IPS-NIHi7 (cell line): ENCODE measurements around the gene ZNF554.

Source experiments
- DNase-seq: peaks from one replicate; pipeline ENCODE4 v3.0.0; 2012; ENCODE audit warnings: mixed read lengths; ENCODE audit errors: extremely low spot score

Gene ZNF554

DNA sequence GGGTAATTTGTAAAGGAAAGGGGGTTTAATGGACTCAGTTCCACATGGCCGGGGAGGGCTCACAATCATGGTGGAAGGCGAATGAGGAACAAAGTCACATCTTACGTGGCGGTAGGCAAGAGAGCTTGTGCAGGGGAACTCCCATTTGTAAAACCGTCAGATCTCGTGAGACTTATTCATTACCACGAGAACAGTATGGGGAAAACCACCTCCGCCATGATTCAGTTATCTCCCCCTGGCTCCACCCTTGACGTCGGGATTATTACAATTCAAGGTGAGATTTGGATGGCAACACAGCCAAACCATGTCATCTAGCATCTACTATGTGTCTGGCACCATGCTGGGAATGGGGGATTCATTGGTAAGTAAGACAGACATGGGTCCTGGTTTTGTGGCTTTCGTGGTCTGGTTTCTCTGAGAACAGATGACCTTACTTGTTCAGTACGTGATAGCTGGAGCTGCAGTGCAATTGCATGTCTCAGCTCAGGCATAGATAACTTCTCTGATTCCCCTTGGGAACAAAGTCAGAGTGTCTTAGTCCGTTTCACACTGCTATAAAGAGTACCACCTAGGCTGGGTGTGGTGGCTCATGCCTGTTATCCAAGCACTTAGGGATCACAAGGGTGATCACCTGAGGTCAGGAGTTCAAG lies 8.3 kb downstream of the ZNF554 start:
- no peak for DNase-seq

DNA sequence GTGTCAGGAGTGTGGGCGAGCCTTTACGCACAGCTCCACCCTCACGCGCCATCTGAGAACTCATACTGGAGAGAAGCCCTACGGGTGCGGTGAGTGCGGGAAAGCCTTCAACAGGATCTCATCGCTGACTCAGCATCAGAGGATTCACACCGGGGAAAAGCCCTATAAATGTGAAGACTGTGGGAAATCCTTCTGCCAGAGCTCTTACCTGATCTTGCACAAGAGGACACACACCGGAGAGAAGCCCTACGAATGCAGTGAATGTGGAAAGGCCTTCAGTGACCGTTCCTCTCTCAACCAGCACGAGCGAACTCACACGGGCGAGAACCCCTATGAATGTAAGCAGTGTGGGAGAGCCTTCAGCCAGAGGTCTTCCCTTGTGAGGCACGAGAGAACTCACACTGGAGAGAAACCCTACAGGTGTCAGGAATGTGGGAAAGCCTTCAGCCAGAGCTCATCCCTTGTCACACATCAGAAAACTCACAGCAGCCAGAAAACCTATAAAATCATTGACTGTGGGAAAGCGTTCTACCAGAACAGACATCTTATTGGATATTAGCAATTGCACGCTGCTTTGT lies 14.7 kb downstream of the ZNF554 start:
- no peak for DNase-seq

DNA sequence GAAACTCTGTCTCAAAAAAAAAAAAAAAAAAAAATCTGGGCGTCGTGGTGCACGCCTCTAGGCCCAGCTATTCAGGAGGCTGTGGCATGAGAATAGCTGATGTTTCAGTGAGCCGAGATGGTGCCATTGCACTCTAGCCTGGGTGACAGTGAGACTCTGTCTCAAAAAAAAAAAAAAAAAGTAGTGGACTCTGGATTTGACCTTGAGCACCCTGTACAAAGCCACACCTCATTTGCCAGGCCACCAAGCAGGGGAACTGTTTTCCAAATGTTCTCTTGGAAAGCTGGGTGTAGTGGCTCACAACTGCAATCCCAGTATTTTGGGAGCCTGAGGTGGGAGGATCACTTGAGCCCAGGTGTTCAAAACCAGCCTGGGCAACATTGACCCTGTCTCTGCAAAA lies 17.8 kb downstream of the ZNF554 start:
- DNase-seq = no peak

DNA sequence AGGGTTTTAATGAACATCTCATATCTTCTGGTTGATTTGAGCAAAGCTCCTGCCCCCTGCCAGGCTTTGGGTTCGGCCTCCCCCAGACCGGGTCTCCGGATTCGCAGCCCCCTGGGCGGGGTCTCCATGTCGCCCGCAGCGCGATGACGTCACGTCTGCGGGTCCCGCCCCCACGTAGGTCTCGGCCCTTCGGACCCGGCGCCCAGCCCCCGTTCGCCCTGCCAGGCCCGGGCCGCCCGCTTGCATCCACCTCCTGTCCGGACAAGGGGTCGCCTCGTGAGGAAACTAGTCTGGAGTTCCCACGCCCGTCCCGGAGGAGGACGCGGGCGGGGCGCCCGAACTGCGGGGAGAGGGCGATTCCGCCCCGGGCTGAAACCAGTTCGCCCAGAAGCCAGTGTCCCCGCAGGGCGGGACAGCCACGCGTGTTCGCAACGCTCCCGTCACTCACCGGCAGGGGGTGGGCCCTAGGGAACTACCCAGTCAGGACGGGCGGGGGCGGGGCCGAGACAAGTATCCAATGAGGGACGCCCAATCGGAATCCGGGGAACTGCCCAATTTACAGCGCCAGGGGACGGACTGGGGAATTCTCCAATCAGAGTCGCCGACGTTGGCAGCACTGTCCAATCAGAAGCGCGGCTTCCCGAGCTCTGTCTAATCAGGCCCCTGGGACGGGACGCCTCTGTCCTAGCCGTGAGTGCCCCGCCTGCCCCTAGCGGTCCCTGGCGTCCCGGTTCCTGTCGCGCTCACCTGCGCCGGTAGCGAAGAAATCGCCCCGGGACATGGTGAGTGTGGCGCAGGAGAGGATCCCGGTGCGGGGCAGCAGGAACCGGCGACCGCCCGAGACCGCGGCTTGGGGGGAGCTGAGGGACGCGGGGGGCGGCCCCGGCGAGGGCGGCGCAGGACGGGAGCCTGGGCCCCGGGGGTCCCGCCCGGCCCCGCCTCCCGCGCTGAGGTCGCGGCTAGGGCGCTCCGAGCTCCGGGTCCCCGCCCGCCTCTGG lies 21.4 kb downstream of the ZNF554 start, which contains the start of gene ZNF555:
Gene ZNF555, plus strand, starts transcription at position 682 of the 998 bp plus-strand sequence. Its CDS starts 98 bp downstream, at position 780.
- DNase-seq = peak; percentile 100

DNA sequence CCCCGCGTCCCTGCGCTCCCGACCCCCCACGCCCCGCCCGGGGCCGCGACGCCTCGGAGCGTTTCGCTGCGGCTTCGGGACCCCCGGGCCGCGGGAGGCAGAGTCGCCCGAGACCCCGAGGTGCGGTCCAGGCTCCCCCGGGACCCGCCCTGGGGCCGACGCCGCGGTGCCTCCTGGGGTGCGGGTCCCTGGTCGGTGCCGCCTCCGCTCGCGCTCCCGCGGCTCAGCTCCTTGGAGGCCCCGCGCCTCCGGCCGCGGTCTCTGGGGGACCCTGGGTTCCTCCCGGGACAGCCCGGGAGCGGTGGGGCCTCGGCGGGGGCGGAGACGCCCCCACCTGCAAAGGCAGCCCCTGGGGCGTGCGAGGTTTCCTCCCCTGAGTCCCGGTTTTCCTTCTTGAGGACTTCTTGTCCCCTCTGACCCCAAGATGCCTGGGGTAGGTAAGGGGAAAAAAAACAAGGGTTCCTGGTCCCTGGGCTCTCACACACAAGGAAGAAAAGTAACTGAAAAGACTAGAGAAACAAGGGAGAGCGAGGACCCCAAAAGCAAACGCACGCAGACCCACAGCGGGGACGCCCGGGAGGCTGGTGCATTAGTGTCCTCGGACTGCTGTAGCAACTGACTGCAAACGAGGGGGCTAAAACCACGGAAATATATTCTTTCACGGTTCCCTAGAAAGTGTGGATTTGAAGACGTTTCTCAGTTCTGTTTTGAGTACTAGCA lies 22.3 kb downstream of the ZNF554 start:
- DNase-seq = peak; percentile 31

DNA sequence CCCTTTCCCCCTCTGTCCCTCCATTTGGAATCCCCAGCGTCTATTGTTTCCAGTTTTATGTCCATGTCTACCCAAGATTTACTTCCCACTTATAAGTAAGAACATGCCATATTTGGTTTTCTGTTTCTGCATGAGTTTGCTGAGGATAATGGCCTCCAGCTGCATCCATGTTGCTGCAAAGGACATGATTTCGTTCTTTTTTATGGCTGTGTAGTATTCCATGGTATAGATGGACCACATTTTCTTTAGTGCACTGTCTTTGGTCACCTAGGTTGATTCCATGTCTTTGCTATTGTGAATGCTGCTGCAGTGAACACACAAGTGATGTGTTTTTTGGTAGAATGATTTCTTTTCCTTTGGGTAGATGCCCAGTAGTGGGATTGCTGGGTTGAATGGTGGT lies 25.4 kb downstream of the ZNF554 start:
- DNase-seq = no peak

DNA sequence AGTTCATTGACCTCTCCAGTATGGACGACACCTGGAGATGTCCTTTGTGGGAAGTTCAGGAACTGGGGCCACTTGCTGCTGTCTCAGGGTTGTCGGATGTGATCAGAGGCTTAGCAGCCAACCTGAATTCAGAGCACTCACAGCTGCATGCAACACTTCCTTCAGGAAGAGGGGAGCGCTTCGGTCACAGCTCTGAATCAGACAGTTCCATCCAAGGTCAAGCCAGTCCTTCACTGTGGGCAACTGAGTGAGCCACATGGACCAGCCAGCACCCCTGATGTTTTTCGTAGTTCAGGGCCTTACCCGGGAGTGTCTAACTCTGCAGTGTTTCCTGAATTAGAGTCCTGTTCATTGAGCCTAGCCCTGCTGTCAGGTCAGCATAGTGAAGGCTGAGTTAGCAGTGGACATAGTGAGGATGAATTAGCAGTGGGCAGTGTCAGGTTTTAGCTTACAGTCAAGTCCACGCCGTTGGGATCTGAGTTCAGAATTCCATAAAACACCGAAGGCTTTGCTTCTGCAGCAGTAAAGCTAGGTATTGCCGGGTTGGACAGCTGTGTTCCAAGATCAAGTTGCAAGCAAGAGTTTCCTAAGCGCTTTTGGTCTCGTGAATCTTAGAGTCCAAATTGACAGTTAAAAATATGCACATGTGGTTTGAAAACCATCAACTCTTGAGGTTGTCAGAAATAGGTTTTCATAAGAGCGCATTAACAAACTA lies 26.7 kb downstream of the ZNF554 start:
- no peak for DNase-seq

DNA sequence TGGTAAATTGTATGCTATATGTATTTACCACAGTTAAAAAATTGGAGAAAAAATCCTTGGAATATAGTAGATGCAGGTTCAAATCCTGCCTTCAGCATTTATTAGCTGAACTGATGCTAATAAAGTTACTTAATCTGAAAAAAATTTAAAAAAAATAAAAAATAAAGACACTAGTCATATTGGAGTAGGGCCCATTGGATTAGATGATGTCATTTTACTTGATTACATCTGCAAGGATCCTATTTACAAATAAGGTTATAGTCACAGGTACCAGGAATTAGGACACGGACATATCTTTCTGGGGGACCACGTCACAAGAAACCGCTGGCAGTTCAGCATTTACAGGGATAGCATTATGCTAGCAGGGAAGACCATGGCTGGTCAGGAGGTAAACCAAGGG lies 27.8 kb downstream of the ZNF554 start:
- no peak for DNase-seq

DNA sequence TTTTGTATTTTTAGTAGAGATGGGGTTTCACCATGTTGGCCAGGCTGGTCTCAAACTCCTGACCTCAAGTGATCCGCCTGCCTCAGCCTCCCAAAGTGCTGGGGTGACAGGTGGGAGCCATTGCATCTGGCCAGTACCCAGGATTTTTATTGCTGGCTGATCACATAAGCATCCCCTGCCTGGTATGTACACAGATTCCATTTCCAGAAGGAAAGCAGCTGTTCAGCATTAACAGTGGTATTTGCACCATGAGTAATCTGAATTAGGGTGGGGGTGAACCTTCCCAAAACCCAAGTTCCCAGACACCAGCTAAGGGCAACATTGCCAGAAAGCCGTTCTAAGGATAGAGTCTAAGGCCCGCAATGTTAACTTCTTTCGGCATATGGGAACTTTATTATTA lies 28.9 kb downstream of the ZNF554 start:
- DNase-seq = no peak

DNA sequence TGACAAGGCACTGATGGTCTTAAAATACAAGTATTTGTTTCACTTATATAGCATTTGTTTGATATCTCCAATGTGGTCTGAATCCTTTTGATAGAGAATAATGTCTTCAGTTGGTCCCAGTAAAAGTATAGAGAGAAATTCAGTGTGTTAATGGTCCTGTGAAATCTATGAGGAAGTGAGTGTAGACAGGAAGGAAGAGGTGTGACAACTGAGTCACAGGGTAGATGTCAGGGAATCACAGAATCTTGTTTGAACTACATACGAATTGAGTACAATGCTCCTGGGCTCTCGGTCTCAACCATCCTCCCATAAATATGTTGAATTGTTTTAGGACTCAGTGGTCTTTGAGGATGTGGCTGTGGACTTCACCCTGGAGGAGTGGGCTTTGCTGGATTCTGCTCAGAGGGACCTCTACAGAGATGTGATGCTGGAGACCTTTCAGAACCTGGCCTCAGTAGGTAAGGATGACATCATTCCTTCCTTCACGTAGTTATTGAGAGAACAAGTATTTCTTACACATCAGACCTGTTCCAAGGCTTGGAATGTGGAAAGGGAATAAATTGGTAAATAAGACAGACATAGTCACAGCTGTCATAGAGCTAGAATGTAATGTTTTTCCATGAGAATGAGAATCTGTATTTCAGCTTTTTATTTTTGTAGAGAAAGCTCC lies 30.7 kb downstream of the ZNF554 start:
- DNase-seq = no peak

DNA sequence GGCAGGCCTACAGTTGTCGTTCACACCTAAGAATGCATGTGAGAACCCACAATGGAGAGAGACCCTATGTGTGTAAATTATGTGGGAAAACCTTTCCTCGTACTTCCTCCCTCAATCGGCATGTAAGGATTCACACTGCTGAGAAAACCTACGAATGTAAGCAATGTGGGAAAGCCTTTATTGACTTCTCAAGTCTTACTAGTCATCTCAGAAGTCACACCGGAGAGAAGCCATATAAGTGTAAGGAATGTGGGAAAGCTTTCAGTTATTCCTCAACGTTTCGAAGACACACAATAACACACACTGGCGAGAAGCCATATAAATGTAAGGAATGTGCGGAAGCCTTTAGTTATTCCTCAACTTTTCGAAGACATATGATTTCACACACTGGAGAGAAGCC lies 32.9 kb downstream of the ZNF554 start:
- no peak for DNase-seq

DNA sequence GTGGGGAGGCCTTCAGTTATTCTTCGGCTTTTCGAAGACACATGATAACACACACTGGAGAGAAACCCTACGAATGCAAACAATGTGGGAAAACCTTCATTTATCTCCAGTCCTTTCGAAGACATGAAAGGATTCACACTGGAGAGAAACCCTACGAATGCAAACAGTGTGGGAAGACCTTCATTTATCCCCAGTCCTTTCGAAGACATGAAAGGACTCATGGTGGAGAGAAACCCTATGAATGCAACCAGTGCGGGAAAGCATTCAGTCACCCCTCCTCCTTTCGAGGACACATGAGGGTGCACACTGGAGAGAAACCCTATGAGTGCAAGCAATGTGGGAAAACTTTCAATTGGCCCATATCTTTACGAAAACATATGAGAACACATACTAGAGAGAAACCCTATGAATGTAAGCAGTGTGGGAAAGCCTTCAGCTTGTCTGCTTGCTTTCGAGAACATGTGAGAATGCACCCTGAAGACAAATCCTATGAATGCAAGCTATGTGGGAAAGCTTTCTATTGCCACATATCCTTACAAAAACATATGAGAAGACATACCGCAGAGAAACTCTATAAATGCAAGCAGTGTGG lies 33.4 kb downstream of the ZNF554 start:
- DNase-seq = no peak

DNA sequence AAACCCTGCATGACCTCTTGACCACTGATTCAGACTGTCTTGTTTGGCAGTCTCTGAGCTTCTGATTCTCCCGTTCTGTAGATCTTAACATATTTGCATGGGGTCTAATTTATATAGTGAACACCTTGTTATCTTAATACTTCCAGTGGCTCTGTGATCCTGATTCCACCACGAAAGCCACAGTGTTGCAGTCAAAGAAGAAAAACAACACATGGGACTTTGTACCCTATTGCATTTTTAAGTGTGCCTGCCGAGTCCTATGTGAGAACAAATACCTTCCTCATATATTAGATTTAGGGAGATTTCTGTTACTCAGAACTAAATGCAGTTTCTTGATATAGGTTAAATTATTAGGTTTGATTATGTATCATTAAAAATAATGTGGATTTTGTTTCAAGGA lies 35.2 kb downstream of the ZNF554 start:
- DNase-seq = no peak

DNA sequence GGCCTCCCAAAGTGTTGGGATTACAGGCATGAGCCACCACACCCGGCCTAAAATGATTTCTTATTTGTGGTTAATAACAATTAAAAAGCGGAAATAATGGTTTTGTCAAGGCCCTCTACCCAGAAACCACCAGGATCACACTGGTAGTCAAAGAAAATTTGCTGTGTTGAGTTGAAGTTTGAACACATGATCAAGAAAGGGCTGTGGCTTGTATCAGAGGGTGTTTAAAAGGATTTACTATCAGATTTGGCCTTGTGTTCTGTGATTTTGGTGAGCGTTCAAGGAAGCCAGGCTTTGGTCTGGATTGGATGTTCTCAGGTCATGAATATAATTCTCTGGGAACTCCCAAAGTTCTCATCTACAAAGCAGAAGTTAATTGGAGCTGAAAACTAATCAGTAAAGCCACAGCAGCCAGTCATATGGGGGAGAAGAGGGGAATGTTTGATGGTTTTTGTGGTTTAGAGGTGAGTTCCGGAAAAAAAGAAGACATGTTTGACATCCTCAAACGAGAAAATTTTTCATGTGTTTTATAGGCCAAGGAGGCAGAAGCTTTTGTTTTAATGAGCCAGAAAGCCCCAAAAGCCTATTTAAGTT lies 36.9 kb downstream of the ZNF554 start:
- no peak for DNase-seq

DNA sequence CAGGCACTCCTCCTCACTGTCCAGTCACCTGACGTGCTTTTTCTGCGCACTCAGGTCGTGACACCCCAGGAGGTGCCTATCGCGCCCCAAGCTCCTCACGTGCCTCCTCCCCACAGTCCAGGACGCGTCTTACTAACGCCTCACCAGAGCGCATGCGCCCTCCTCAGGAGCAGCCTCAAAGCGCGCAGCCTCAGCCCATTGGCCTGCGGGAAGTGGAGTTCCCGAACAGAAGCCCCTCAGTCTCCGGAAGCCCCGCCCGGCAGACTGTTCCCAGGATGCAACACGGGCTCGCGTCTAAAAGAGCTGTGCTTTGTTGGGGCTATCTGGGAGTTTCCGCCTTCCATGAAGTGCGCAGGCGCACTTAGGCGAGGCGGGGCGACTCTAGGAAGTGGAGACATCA lies 39.2 kb downstream of the ZNF554 start:
- DNase-seq = no peak

DNA sequence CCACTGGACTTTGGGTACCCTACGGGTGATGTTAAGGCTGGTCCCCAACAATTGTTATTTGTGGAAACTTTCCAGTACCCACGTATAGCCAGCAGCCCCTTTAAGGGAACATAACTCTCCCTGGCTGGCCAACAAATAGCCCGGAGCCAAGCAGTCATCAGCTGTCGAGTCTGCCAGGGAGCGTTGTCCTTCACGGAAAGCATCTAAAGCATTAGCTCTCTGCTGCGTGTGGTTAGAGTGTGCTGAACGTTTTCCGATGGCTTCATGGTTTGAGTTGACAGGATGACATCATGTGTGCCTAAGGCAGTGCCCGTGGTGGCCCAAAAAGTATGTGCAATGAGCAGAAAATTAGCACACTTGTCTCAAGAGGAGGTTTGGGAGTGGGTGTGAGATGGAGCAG lies 44.1 kb downstream of the ZNF554 start:
- DNase-seq = no peak

DNA sequence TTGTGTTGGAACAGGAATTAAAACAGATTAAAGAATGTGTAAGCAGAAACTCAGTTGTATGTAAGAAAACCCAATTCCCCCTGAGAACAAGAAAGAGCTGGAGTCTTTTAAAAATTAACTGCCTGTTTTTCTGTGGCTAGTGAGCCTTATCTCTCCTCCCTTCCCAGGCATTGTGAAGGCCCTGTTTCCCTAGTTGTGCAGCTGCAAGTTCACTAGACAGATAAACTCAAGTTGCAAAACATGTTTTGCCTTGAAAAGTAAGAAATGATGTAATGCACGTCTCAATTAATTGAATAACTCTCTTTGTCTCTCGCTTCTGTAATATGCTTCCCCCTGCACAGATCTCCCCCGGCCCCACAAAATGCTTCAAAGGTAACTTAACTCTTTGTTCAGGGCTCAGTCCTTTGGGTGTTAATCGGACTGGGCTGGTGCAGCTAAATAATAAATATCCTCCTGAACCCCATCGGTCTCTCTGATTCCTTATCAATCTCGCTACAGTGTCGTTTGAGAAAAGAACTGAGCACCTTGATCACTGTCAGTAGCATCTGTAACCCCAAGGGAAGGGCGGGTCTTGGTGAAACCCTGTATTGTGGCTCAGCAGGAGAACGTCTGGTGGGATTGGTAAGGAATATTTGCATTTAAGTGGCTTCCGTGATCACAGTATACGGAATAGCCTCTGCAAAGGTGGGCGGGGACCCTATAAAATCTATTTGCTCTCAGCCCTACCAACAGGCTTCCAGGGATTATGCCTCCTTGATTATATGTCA lies 45.8 kb downstream of the ZNF554 start:
- DNase-seq = no peak

DNA sequence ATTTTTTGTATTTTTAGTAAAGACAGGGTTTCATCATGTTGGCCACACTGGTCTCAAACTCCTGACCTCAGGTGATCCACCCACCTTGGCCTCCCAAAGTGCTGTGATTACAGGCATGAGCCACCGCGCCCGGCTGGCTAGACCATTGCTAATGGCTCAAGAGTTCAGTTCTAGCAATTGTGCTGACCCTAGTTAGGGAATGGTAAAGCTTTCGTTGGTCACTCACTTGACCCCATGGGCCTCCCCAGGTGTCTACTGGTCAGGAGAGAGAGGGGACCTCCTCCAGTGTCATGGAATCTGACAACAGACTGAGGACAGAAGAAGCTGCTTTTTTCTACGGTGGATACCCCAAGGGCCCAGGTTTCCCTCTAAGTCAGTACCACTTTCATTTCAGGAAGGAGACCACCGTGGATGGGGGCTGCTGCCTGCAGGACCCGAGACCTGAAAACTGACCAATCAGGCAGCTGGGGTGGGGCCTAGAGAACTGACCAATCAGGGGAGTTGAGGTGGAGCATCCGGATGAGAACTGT lies 46.9 kb downstream of the ZNF554 start:
- no peak for DNase-seq
